Peyer's patch (tissue), 4 donors: ENCODE data around the gene OVOL3. TPM values are rescaled to one million over a fixed set of nuclear protein-coding genes. Genes with fewer than 3 reads are reported as not detected.

Source experiments
- DNase-seq, 3 donors: peaks; one replicate each; pipeline ENCODE4 v3.0.0-alpha.2; 2017 to 2019
- H3K27ac ChIP-seq, 4 donors: fragments of 200-600 bp; sonication (generic); one replicate each; pipeline ENCODE4 v1.5.1; 2016 to 2019
- H3K27me3 ChIP-seq, 2 donors: fragments of 200-600 bp; sonication (generic); one replicate each; pipeline ENCODE4 v1.5.1; 2019
- H3K36me3 ChIP-seq, 3 donors: fragments of 200-600 bp; sonication (generic); one replicate each; pipeline ENCODE4 v1.5.1; 2016 to 2019
- H3K4me1 ChIP-seq, 4 donors: fragments of 200-600 bp; sonication (generic); one replicate each; pipeline ENCODE4 v1.5.1; 2016 to 2019
- H3K4me3 ChIP-seq, 4 donors: fragments of 200-600 bp; sonication (generic); 1 replicate in 3 of 4; 2 replicates in 1 of 4; pipeline ENCODE4 v1.5.1; 2016 to 2019; ENCODE audit warnings: mild to moderate bottlenecking in 1 of 4
- H3K9me3 ChIP-seq, 4 donors: fragments of 200-600 bp; sonication (generic); one replicate each; pipeline ENCODE4 v1.5.1; 2016 to 2019; ENCODE audit warnings: mild to moderate bottlenecking in 1 of 4
- POLR2A ChIP-seq, 2 donors: fragments of 450-650 bp; IDR thresholded peaks; one replicate each; pipeline ENCODE4 v1.5.1; 2017; ENCODE audit warnings: antibody characterized with exemption in 2 of 2, mild to moderate bottlenecking in 2 of 2, moderate library complexity in 2 of 2
- total RNA-seq, 4 donors: library from RNA; depleted of rRNA; stranded (reverse); fragments of >200 nt; gene quantifications; one replicate each; pipeline ENCODE4 v1.1.0, GENCODE V29; 2016
- TF ChIP-seq, protein P1 (sequence below), 6 experiments: fragments of 450-650 bp in 4 of 6; fragments of 200-600 bp in 2 of 6; sonication (generic) in 1 of 6; IDR thresholded peaks; one replicate each; pipeline ENCODE4 v1.5.1; 2017 to 2019; ENCODE audit warnings: antibody characterized with exemption in 6 of 6, mild to moderate bottlenecking in 3 of 6, moderate library complexity in 1 of 6

The OVOL3 gene
- total RNA-seq, 4 donors from 2014 or later = not detected

DNA sequence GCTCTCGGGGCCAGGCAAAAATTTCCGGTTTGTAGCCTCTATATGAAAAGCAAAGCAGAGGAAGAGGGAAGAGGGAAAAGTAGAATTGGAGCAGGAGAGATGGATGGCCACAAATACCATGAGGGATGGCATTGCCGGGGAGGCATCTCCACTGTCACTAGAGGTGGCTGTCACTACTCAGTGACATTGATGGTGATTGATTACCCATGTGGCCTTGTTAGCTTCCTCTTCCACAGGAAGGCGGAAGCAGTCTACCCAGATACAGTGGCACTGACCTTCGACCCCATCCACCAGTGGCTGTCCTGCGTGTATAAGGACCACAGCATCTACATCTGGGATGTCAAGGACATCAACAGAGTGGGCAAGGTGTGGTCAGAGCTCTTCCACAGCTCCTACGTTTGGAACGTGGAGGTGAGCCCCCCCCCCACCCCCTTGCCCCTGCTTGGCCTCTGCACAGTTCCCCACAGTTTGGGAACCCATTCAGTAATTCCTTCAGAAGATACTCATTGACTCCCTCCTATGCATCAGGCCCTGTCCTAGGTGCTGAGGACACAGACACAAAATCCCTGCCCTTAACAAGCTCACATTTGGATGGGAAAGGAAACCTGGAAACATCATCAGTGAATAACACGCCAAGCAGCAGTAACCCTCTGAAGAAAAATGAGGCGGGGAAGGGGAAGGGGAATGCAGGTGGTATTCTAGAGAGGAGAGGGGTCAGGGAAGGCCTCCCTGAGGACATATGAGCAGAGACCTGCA is 37.6 kb upstream of the OVOL3 start:
- Histone ChIP-seq H3K4me3 (no peak overlapping the region), H3K9me3 (no peaks in the 10 kb centered on the region), H3K36me3 (no peaks in the 10 kb centered on the region), H3K27me3 (no peaks in the 10 kb centered on the region), H3K4me1 (no peaks in the 10 kb centered on the region), H3K27ac (no peak overlapping the region)
- DNase-seq = no peak
- TF ChIP-seq, protein P1, sequence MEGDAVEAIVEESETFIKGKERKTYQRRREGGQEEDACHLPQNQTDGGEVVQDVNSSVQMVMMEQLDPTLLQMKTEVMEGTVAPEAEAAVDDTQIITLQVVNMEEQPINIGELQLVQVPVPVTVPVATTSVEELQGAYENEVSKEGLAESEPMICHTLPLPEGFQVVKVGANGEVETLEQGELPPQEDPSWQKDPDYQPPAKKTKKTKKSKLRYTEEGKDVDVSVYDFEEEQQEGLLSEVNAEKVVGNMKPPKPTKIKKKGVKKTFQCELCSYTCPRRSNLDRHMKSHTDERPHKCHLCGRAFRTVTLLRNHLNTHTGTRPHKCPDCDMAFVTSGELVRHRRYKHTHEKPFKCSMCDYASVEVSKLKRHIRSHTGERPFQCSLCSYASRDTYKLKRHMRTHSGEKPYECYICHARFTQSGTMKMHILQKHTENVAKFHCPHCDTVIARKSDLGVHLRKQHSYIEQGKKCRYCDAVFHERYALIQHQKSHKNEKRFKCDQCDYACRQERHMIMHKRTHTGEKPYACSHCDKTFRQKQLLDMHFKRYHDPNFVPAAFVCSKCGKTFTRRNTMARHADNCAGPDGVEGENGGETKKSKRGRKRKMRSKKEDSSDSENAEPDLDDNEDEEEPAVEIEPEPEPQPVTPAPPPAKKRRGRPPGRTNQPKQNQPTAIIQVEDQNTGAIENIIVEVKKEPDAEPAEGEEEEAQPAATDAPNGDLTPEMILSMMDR (IDR thresholded peaks at IDR 0.05) = no peak
- TF ChIP-seq POLR2A (IDR thresholded peaks at IDR 0.05) = no peak

DNA sequence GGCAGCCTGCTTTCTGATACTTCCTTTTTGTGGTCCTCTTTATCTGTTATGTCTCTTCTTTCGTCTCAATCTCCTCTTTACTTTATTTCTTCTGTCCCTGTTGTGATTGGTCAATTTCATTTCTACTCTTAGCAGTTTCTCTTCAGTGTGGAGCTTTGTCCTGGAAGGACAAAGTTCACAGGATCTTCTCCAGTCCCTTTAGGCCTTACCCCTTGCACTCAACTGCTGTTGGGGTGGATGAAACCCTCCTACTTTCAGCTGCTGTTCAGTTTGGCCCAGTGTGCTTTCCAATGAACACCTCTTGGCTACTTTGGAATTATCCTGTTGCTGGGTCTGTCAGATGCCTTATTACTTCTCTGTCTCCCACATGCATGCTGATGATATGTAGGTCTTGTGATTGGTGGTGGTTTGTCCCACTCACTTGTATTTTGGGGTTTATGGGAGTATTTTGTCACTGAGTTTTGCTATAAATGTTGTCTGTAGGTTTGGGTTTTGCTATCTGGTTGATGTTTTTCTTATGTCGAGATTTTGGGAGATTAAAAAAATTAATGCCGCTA is 31.5 kb upstream of the OVOL3 start:
- DNase-seq = no peak
- H3K9me3 ChIP-seq = no peaks in the 10 kb centered on the region
- H3K4me3 ChIP-seq = no peak overlapping the region
- no peaks in the 10 kb centered on the region for H3K27me3 ChIP-seq
- H3K36me3 ChIP-seq = no peaks in the 10 kb centered on the region
- no peaks in the 10 kb centered on the region for H3K4me1 ChIP-seq
- TF ChIP-seq, protein P1 (IDR thresholded peaks at IDR 0.05) = no peak
- no peak for TF ChIP-seq POLR2A (IDR thresholded peaks at IDR 0.05)
- no peak overlapping the region for H3K27ac ChIP-seq

DNA sequence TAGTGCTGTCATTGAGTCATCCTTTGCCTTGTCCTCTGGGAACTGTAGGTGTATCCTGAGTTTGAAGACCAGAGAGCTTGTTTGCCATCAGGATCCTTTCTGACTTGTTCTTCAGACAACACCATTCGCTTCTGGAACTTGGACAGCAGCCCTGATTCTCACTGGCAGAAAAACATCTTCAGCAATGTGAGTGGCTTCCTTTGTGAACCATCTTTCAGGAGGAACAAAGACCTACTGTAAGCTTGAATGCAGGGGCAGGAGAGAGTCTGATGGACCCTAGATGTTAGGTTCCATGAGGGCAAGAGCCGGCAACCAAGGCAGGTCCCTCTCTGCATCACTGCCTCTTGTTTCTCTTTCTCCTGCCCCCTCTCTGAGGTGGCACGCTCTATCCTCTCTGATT is 29.6 kb upstream of the OVOL3 start:
- TF ChIP-seq, protein P1 (IDR thresholded peaks at IDR 0.05) = no peak
- no peak for TF ChIP-seq POLR2A (IDR thresholded peaks at IDR 0.05)
- Histone ChIP-seq H3K27ac (no peak overlapping the region), H3K9me3 (no peaks in the 10 kb centered on the region), H3K36me3 (no peaks in the 10 kb centered on the region), H3K27me3 (no peaks in the 10 kb centered on the region), H3K4me3 (no peak overlapping the region), H3K4me1 (no peaks in the 10 kb centered on the region)
- DNase-seq = no peak

DNA sequence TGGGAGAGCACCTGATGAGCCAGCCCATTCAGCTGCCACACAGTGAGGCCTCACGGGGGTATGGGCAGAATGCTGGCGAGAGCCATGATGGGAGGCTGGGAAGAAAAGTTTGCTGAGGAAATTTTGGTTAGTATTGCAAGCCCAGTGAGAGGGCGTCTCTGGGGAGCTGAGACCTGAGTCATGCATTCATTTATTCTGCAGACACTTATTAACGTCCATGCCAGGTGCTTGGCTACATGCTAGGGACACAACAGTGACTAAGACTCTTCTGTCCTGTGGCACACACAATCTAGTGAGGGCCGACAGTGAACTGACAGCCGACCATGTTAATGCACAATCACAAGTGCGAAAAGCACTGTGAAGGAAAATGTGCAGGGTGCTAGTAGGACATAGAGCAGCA is 29.0 kb upstream of the OVOL3 start:
- H3K27ac ChIP-seq = no peak overlapping the region
- H3K27me3 ChIP-seq = no peaks in the 10 kb centered on the region
- no peak for DNase-seq
- H3K36me3 ChIP-seq = no peaks in the 10 kb centered on the region
- no peaks in the 10 kb centered on the region for H3K9me3 ChIP-seq
- TF ChIP-seq, protein P1 (IDR thresholded peaks at IDR 0.05) = no peak
- TF ChIP-seq POLR2A (IDR thresholded peaks at IDR 0.05) = no peak
- no peaks in the 10 kb centered on the region for H3K4me1 ChIP-seq
- H3K4me3 ChIP-seq = no peak overlapping the region

DNA sequence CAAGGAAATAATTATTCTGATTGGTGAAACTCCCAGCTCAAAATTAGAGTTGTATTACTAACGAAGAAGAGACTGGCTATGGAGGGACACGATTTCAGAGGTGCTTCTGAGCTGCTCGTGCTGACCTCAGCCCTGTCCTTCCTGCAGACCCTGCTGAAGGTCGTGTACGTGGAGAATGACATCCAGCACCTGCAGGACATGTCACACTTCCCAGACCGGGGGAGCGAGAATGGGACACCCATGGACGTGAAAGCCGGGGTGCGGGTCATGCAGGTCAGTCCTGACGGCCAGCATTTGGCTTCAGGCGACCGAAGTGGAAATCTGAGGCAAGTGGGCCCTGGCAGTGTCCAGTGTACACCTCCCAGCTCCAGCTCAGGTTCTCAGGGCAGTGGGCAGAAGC is 28.0 kb upstream of the OVOL3 start:
- no peaks in the 10 kb centered on the region for H3K36me3 ChIP-seq

More for the DNA sequence above, 28.0 kb upstream of the OVOL3 start:
- Histone ChIP-seq H3K9me3 (no peaks in the 10 kb centered on the region), H3K4me1 (no peaks in the 10 kb centered on the region), H3K4me3 (no peak overlapping the region), H3K27ac (no peak overlapping the region), H3K27me3 (no peaks in the 10 kb centered on the region)
- TF ChIP-seq POLR2A (IDR thresholded peaks at IDR 0.05) = no peak
- TF ChIP-seq, protein P1 (IDR thresholded peaks at IDR 0.05) = no peak
- DNase-seq = no peak
